ENCODE data around the gene AFF3. TPM values are rescaled to one million over a fixed set of nuclear protein-coding genes. Genes with fewer than 3 reads are reported as not detected.

Gene AFF3
- total and polyA plus RNA-seq, 2 of the 8 experiments (the other 6 are each of a cell fraction or from before 2014, with no cell fraction given), result 0.27 to 3.0 TPM

DNA sequence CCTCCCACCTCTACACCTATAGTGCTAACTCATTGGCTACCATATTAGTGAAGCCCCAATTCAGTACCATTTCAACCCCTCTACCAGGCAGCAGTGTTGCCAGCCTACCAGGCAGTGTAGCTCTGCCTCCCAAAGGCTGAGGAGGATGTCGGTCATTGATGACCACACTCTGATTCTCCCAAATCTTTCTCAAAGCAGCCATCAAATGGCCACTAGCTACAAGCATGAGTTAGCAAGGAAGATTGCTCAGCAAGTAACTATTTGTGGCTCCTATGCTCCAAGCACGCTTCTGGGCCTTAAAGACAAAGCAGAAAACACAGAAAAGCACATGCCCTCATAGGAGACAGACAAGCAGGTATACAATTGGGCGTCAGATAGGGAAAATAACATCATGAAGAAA, 42.7 kb upstream of the AFF3 start (continued):
- TF ChIP-seq TAF7 (optimal IDR thresholded peaks at IDR 0.05; ENCODE audit: borderline replicate concordance, low read depth, low read length) (no peak), CHD1 (IDR thresholded peaks at IDR 0.05; ENCODE audit: low read depth, low read length) (no peak), POLR2A (IDR thresholded peaks at IDR 0.05; ENCODE audit: control extremely low read depth in 1 of 2, low read depth in 2 of 2, low read length in 2 of 2) (no peak), CBX5 (IDR thresholded peaks at IDR 0.05; ENCODE audit: low read depth, low read length) (no peak)
